ENCODE data around the gene ATG13. TPM values are rescaled to one million over a fixed set of nuclear protein-coding genes. Genes with fewer than 3 reads are reported as not detected.

The ATG13 gene
- total and polyA plus RNA-seq, 2 experiments from 2014 or later: 32.9 to 71.1 TPM

DNA sequence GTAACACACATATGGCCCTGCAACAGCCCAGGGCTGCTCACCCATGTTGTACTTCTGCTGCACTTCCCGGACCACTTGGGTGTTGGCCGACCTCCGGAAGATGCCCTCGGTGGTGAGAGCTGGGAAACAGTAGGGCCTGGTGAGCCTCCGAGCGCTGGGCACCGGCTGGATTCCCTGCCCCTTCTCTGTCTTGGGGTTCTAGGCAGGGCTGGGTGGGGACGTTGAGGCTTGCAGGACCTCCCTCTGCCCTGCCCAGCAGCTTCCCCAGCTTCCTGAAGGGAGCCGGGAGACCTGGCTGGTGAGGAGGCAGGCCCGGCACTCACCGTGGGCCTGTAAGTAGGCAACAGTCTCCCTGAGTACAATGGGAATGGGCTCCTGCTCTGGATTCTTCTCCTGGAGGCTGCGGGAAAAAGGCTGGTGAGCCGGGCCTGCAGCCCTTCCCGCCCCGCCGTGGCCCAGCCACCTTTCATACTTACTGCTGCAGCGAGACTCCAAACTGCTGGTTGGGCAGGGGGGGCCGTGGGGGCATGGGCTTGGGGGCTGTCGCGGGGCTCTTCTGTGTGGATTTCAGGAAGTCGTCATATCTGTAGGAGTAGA lies 62.9 kb downstream of the ATG13 start (continued):
- TF ChIP-seq, protein P1, sequence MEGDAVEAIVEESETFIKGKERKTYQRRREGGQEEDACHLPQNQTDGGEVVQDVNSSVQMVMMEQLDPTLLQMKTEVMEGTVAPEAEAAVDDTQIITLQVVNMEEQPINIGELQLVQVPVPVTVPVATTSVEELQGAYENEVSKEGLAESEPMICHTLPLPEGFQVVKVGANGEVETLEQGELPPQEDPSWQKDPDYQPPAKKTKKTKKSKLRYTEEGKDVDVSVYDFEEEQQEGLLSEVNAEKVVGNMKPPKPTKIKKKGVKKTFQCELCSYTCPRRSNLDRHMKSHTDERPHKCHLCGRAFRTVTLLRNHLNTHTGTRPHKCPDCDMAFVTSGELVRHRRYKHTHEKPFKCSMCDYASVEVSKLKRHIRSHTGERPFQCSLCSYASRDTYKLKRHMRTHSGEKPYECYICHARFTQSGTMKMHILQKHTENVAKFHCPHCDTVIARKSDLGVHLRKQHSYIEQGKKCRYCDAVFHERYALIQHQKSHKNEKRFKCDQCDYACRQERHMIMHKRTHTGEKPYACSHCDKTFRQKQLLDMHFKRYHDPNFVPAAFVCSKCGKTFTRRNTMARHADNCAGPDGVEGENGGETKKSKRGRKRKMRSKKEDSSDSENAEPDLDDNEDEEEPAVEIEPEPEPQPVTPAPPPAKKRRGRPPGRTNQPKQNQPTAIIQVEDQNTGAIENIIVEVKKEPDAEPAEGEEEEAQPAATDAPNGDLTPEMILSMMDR (conservative IDR thresholded peaks at IDR 0.05; ENCODE audit: low read depth in 2 of 2): no peak
- TF ChIP-seq JUNB (IDR thresholded peaks at IDR 0.05; ENCODE audit: unreplicated experiment) (no peak), NANOG (IDR thresholded peaks at IDR 0.05; ENCODE audit: borderline replicate concordance) (no peak)

DNA sequence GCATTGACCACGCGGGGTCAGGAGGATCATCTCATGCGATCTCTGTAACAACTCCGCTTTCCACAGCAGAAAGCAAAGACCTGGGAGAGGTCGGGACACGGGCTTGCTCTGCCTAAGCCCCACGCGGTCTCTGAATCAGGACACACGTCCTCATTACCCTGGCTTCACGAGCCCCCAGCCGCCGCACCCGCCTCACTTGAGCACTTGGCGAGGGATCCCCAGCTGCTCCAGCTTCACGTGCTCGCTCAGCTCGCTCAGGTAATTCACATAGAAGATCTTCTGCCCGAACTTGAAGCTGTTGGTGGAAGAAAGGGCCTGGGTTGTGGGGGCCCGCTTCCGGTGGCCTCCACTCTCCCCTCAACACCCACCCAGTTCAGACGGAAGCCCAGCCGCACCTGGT lies 63.5 kb downstream of the ATG13 start:
- Histone ChIP-seq H3K27me3 (ENCODE audit: insufficient read depth) (no peaks in the 10 kb centered on the region), H3K4me1 (ENCODE audit: insufficient read depth) (peaks cover under 1% of the 10 kb centered on the region; the same call in 1 of the 2 replicates), H4K20me1 (replicated peaks; ENCODE audit: insufficient read depth) (no peaks in the 10 kb centered on the region), H2AFZ (no peak overlapping the region), H3K27ac (ENCODE audit: low read depth) (no peak overlapping the region), H3K4me2 (no peak overlapping the region), H3K79me2 (replicated peaks; ENCODE audit: insufficient read depth) (no peaks in the 10 kb centered on the region), H3K9me2 (ENCODE audit: insufficient read depth) (no peaks in the 10 kb centered on the region), H3F3A (replicated peaks; ENCODE audit: low read depth) (peaks cover 2% of the 10 kb centered on the region; the same call in 1 of the 2 replicates), H3K4me3 (no peak overlapping the region), H3K36me3 (ENCODE audit: insufficient read depth) (no peaks in the 10 kb centered on the region)
- H3K4me3 Mint-ChIP-seq: no peak overlapping the region
- H3K4me1 Mint-ChIP-seq: peaks cover 3% of the 10 kb centered on the region; the same call in 2 of the 3 replicates
- DNase-seq (ENCODE audit: low spot score) (no peak), ATAC-seq (no peak)
- peaks cover 6% of the 10 kb centered on the region for H3K27me3 Mint-ChIP-seq (ENCODE audit: insufficient read depth, low read depth, poor library complexity)
- no peaks in the 10 kb centered on the region for H3K9me3 Mint-ChIP-seq
- no peak overlapping the region for H3K27ac Mint-ChIP-seq
- H3K36me3 Mint-ChIP-seq (ENCODE audit: low read depth): peaks cover 3% of the 10 kb centered on the region
- TF ChIP-seq ZNF114 (CRISPR knock-in tag; IDR thresholded peaks at IDR 0.05): no peak
- no peak for TF ChIP-seq NANOG (IDR thresholded peaks at IDR 0.05; ENCODE audit: borderline replicate concordance)
- TF ChIP-seq, protein P2, sequence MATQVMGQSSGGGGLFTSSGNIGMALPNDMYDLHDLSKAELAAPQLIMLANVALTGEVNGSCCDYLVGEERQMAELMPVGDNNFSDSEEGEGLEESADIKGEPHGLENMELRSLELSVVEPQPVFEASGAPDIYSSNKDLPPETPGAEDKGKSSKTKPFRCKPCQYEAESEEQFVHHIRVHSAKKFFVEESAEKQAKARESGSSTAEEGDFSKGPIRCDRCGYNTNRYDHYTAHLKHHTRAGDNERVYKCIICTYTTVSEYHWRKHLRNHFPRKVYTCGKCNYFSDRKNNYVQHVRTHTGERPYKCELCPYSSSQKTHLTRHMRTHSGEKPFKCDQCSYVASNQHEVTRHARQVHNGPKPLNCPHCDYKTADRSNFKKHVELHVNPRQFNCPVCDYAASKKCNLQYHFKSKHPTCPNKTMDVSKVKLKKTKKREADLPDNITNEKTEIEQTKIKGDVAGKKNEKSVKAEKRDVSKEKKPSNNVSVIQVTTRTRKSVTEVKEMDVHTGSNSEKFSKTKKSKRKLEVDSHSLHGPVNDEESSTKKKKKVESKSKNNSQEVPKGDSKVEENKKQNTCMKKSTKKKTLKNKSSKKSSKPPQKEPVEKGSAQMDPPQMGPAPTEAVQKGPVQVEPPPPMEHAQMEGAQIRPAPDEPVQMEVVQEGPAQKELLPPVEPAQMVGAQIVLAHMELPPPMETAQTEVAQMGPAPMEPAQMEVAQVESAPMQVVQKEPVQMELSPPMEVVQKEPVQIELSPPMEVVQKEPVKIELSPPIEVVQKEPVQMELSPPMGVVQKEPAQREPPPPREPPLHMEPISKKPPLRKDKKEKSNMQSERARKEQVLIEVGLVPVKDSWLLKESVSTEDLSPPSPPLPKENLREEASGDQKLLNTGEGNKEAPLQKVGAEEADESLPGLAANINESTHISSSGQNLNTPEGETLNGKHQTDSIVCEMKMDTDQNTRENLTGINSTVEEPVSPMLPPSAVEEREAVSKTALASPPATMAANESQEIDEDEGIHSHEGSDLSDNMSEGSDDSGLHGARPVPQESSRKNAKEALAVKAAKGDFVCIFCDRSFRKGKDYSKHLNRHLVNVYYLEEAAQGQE (IDR thresholded peaks at IDR 0.05; ENCODE audit: unreplicated experiment): no peak
- no peak for TF ChIP-seq STAT1 (IDR thresholded peaks at IDR 0.05; ENCODE audit: unreplicated experiment)
- no peak for TF ChIP-seq EZH2 (IDR thresholded peaks at IDR 0.05; ENCODE audit: low read depth, unreplicated experiment)
- TF ChIP-seq POLR2AphosphoS5 (IDR thresholded peaks at IDR 0.05; ENCODE audit: low read depth): no peak
- TF ChIP-seq, protein P3, sequence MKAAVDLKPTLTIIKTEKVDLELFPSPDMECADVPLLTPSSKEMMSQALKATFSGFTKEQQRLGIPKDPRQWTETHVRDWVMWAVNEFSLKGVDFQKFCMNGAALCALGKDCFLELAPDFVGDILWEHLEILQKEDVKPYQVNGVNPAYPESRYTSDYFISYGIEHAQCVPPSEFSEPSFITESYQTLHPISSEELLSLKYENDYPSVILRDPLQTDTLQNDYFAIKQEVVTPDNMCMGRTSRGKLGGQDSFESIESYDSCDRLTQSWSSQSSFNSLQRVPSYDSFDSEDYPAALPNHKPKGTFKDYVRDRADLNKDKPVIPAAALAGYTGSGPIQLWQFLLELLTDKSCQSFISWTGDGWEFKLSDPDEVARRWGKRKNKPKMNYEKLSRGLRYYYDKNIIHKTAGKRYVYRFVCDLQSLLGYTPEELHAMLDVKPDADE (IDR thresholded peaks at IDR 0.05): no peak
- TF ChIP-seq, protein P4, sequence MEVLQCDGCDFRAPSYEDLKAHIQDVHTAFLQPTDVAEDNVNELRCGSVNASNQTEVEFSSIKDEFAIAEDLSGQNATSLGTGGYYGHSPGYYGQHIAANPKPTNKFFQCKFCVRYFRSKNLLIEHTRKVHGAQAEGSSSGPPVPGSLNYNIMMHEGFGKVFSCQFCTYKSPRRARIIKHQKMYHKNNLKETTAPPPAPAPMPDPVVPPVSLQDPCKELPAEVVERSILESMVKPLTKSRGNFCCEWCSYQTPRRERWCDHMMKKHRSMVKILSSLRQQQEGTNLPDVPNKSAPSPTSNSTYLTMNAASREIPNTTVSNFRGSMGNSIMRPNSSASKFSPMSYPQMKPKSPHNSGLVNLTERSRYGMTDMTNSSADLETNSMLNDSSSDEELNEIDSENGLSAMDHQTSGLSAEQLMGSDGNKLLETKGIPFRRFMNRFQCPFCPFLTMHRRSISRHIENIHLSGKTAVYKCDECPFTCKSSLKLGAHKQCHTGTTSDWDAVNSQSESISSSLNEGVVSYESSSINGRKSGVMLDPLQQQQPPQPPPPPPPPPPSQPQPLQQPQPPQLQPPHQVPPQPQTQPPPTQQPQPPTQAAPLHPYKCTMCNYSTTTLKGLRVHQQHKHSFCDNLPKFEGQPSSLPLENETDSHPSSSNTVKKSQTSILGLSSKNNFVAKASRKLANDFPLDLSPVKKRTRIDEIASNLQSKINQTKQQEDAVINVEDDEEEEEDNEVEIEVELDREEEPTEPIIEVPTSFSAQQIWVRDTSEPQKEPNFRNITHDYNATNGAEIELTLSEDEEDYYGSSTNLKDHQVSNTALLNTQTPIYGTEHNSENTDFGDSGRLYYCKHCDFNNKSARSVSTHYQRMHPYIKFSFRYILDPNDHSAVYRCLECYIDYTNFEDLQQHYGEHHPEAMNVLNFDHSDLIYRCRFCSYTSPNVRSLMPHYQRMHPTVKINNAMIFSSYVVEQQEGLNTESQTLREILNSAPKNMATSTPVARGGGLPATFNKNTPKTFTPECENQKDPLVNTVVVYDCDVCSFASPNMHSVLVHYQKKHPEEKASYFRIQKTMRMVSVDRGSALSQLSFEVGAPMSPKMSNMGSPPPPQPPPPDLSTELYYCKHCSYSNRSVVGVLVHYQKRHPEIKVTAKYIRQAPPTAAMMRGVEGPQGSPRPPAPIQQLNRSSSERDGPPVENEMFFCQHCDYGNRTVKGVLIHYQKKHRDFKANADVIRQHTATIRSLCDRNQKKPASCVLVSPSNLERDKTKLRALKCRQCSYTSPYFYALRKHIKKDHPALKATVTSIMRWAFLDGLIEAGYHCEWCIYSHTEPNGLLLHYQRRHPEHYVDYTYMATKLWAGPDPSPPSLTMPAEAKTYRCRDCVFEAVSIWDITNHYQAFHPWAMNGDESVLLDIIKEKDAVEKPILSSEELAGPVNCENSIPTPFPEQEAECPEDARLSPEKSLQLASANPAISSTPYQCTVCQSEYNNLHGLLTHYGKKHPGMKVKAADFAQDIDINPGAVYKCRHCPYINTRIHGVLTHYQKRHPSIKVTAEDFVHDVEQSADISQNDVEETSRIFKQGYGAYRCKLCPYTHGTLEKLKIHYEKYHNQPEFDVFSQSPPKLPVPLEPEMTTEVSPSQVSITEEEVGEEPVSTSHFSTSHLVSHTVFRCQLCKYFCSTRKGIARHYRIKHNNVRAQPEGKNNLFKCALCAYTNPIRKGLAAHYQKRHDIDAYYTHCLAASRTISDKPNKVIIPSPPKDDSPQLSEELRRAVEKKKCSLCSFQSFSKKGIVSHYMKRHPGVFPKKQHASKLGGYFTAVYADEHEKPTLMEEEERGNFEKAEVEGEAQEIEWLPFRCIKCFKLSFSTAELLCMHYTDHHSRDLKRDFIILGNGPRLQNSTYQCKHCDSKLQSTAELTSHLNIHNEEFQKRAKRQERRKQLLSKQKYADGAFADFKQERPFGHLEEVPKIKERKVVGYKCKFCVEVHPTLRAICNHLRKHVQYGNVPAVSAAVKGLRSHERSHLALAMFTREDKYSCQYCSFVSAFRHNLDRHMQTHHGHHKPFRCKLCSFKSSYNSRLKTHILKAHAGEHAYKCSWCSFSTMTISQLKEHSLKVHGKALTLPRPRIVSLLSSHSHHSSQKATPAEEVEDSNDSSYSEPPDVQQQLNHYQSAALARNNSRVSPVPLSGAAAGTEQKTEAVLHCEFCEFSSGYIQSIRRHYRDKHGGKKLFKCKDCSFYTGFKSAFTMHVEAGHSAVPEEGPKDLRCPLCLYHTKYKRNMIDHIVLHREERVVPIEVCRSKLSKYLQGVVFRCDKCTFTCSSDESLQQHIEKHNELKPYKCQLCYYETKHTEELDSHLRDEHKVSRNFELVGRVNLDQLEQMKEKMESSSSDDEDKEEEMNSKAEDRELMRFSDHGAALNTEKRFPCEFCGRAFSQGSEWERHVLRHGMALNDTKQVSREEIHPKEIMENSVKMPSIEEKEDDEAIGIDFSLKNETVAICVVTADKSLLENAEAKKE (CRISPR knock-in tag; IDR thresholded peaks at IDR 0.05): no peak
- no peak for TF ChIP-seq EZH2phosphoT487 (IDR thresholded peaks at IDR 0.05; ENCODE audit: unreplicated experiment)
- no peak for TF ChIP-seq JUNB (IDR thresholded peaks at IDR 0.05; ENCODE audit: unreplicated experiment)
- no peak for TF ChIP-seq CREB1 (CRISPR knock-in tag; IDR thresholded peaks at IDR 0.05; ENCODE audit: low read depth)
- no peak for TF ChIP-seq ZNF331 (CRISPR knock-in tag; IDR thresholded peaks at IDR 0.05; ENCODE audit: low read depth)
